H54 (cell line): Measurements from ENCODE around the gene EPHA2.

Experiments used
- DNase-seq: peaks from one replicate; pipeline ENCODE4 v3.0.0; 2011; ENCODE audit warnings: low spot score, mixed read lengths; ENCODE audit not compliant: insufficient read length
- FAIRE-seq: peaks from 3 replicates; lab custom pipeline; 2011; peaks lifted over from hg19 to GRCh38; lab: Jason Lieb, UNC
- POLR2A ChIP-seq: IDR thresholded peaks from 2 replicates; pipeline ENCODE4 v1.6.1; 2011; ENCODE audit warnings: low read depth, mild to moderate bottlenecking, low read length

EPHA2 gene

GRCh38 chr1:16076031-16076864 lies 79.6 kb downstream of the EPHA2 start:
- TF ChIP-seq POLR2A = peak; percentile 39; the same call in 1 of the 2 replicates
- DNase-seq (peak; percentile 71), FAIRE-seq (peak; percentile 15)

GRCh38 chr1:16075337-16076030 lies 80.4 kb downstream of the EPHA2 start:
- TF ChIP-seq POLR2A = no peak
- no peak for FAIRE-seq
- no peak for DNase-seq
